Measurements from ENCODE around the gene NMRK2.
"Not testable (repeated sequence)": the region's sequence is repeated elsewhere in the genome, so short reads cannot be mapped to it uniquely, and the experiment has no call there.

The NMRK2 gene
- total RNA-seq = 0.63 to 16.2 (median 3.3) reads per million in 18 experiments

- peak in 1 of 2 donors; percentile 38 for DNase-seq
Measured at GRCh38 chr19:3932931-3933810, at the start of gene NMRK2. TSS of gene NMRK2 (plus strand) at chr19:3933069. CDS start at chr19:3933672, 603 bp downstream.

- DNase-seq = no peak
Measured at GRCh38 chr19:3890591-3890990, 42.3 kb upstream of the NMRK2 start.

GRCh38 chr19:3893509-3894179, 39.2 kb upstream of the NMRK2 start:
- no peak for DNase-seq

GRCh38 chr19:3894959-3895358, 37.9 kb upstream of the NMRK2 start:
- not testable (repeated sequence) for DNase-seq

GRCh38 chr19:3895788-3896187, 37.1 kb upstream of the NMRK2 start:
- no peak for DNase-seq

GRCh38 chr19:3897936-3898335, 34.9 kb upstream of the NMRK2 start:
- DNase-seq = no peak

- DNase-seq = no peak
Measured at GRCh38 chr19:3898426-3898825, 34.4 kb upstream of the NMRK2 start.

- DNase-seq = no peak
Measured at GRCh38 chr19:3899531-3900294, 33.2 kb upstream of the NMRK2 start.

- no peak for DNase-seq
Measured at GRCh38 chr19:3902317-3902973, 30.4 kb upstream of the NMRK2 start.

- DNase-seq = no peak
Measured at GRCh38 chr19:3904233-3904632, 28.6 kb upstream of the NMRK2 start.

- no peak for DNase-seq
Measured at GRCh38 chr19:3907626-3908265, 25.1 kb upstream of the NMRK2 start.

- no peak for DNase-seq
Measured at GRCh38 chr19:3908266-3909054, 24.4 kb upstream of the NMRK2 start.

GRCh38 chr19:3910105-3910504, 22.8 kb upstream of the NMRK2 start:
- DNase-seq = no peak

- no peak for DNase-seq
Measured at GRCh38 chr19:3914199-3914598, 18.7 kb upstream of the NMRK2 start.

- DNase-seq = no peak
Measured at GRCh38 chr19:3916033-3916432, 16.8 kb upstream of the NMRK2 start.

GRCh38 chr19:3919793-3920192, 13.1 kb upstream of the NMRK2 start:
- DNase-seq = no peak

GRCh38 chr19:3923096-3923758, 9.6 kb upstream of the NMRK2 start:
- DNase-seq = no peak

GRCh38 chr19:3923912-3924311, 9.0 kb upstream of the NMRK2 start:
- DNase-seq = no peak

- DNase-seq = no peak
Measured at GRCh38 chr19:3931041-3931440, 1.8 kb upstream of the NMRK2 start.
